WTC11 (cell line): ENCODE data around the gene NPB. TPM values are rescaled to one million over a fixed set of nuclear protein-coding genes. Genes with fewer than 3 reads are reported as not detected.

Experiments
- ATAC-seq: fragments of 200-7000 bp; cut with Tn5 transposase; 2 replicates; pipeline ENCODE4 v1.10.0; 2021; ENCODE audit warnings: mild to moderate bottlenecking, moderate library complexity
- CTCF ChIA-PET: fragments of 300-600 bp; sonication (Branson Sonifier 250); formaldehyde crosslinking; loops from one replicate; lab custom pipeline; 2021; ENCODE audit warnings: antibody characterized with exemption; lab: Charles Lee
- POLR2A ChIA-PET: fragments of 350-600 bp; sonication (Branson Sonifier 250); formaldehyde crosslinking; loops from one replicate; lab custom pipeline; 2021; ENCODE audit warnings: antibody characterized with exemption; lab: Charles Lee
- DNase-seq: peaks from one replicate; pipeline ENCODE4 v3.0.0; 2021; ENCODE audit warnings: low spot score
- H3K27ac Mint-ChIP-seq: 2 replicates; pipeline ENCODE4 v1.8.0; 2021; ENCODE audit warnings: mixed read lengths
- H3K27me3 Mint-ChIP-seq: 2 replicates; pipeline ENCODE4 v1.8.0; 2021; ENCODE audit warnings: low read depth, mild to moderate bottlenecking, moderate library complexity, mixed read lengths
- H3K36me3 Mint-ChIP-seq: 2 replicates; pipeline ENCODE4 v1.8.0; 2021; ENCODE audit warnings: mixed read lengths
- H3K4me1 Mint-ChIP-seq: 2 replicates; pipeline ENCODE4 v1.8.0; 2022; ENCODE audit warnings: mixed read lengths
- H3K4me3 Mint-ChIP-seq: 2 replicates; pipeline ENCODE4 v1.8.0; 2021; ENCODE audit warnings: mild to moderate bottlenecking, moderate library complexity, mixed read lengths
- H3K9me3 Mint-ChIP-seq: 2 replicates; pipeline ENCODE4 v1.8.0; 2021; ENCODE audit warnings: mixed read lengths
- ARID4B ChIP-seq: sonication (generic); formaldehyde crosslinking; IDR thresholded peaks from 2 replicates; pipeline ENCODE4 v1.8.0; 2023; ENCODE audit warnings: missing genetic modification reagents, mild to moderate bottlenecking, borderline replicate concordance
- ATF6 ChIP-seq: sonication (generic); formaldehyde crosslinking; IDR thresholded peaks from 2 replicates; pipeline ENCODE4 v1.8.1; 2023; ENCODE audit warnings: mild to moderate bottlenecking, missing genetic modification reagents
- E2F4 ChIP-seq: sonication (generic); formaldehyde crosslinking; IDR thresholded peaks from 2 replicates; pipeline ENCODE4 v1.8.1; 2022; ENCODE audit warnings: low read depth, mild to moderate bottlenecking, moderate library complexity, missing genetic modification reagents, borderline replicate concordance
- ESRRA ChIP-seq: sonication (generic); formaldehyde crosslinking; IDR thresholded peaks from 2 replicates; pipeline ENCODE4 v1.8.1; 2022; ENCODE audit warnings: mild to moderate bottlenecking, missing genetic modification reagents, borderline replicate concordance
- GABPB1 ChIP-seq: sonication (generic); formaldehyde crosslinking; IDR thresholded peaks from 2 replicates; pipeline ENCODE4 v1.8.1; 2023; ENCODE audit warnings: mild to moderate bottlenecking, missing genetic modification reagents
- GRHL2 ChIP-seq: fragments of 250-450 bp; sonication (Bioruptor Pico); IDR thresholded peaks from 2 replicates; pipeline ENCODE4 v1.8.0; 2022; ENCODE audit warnings: mild to moderate bottlenecking, moderate library complexity; ENCODE audit not compliant: insufficient replicate concordance, severe bottlenecking
- IRF1 ChIP-seq: sonication (generic); formaldehyde crosslinking; IDR thresholded peaks from 2 replicates; pipeline ENCODE4 v1.8.0; 2023; ENCODE audit warnings: missing genetic modification reagents
- KAT7 ChIP-seq: sonication (generic); formaldehyde crosslinking; IDR thresholded peaks from 2 replicates; pipeline ENCODE4 v1.8.1; 2023; ENCODE audit warnings: missing genetic modification reagents, mild to moderate bottlenecking, borderline replicate concordance
- MAX ChIP-seq: sonication (generic); formaldehyde crosslinking; IDR thresholded peaks from 2 replicates; pipeline ENCODE4 v1.8.0; 2022; ENCODE audit warnings: mild to moderate bottlenecking, missing genetic modification reagents
- MXD4 ChIP-seq: fragments of 250-450 bp; sonication (Bioruptor Pico); IDR thresholded peaks from 2 replicates; pipeline ENCODE4 v1.8.0; 2021; ENCODE audit warnings: mild to moderate bottlenecking, moderate library complexity, borderline replicate concordance
- PREB ChIP-seq: sonication (generic); formaldehyde crosslinking; IDR thresholded peaks from 2 replicates; pipeline ENCODE4 v1.8.1; 2022; ENCODE audit warnings: mild to moderate bottlenecking, missing genetic modification reagents, moderate library complexity, borderline replicate concordance
- USF2 ChIP-seq: sonication (generic); formaldehyde crosslinking; IDR thresholded peaks from 2 replicates; pipeline ENCODE4 v1.8.1; 2023; ENCODE audit warnings: mild to moderate bottlenecking, missing genetic modification reagents, moderate library complexity
- ZNF121 ChIP-seq: sonication (generic); formaldehyde crosslinking; IDR thresholded peaks from 2 replicates; pipeline ENCODE4 v1.8.0; 2023; ENCODE audit warnings: missing genetic modification reagents
- ZNF423 ChIP-seq: fragments of 250-450 bp; sonication (Bioruptor Pico); IDR thresholded peaks from 2 replicates; pipeline ENCODE4 v2.1.2; 2022; ENCODE audit warnings: mild to moderate bottlenecking, moderate library complexity
- ZNF671 ChIP-seq: fragments of 250-450 bp; sonication (Bioruptor Pico); IDR thresholded peaks from 2 replicates; pipeline ENCODE4 v1.8.0; 2021; ENCODE audit warnings: mild to moderate bottlenecking
- total RNA-seq: library from RNA; stranded (reverse); gene quantifications from 3 replicates; pipeline ENCODE4 v1.2.3, GENCODE V29; 2021

The NPB gene
- total RNA-seq, 1 experiment from 2014 or later = 1.9 TPM

- ATAC-seq (peak; percentile 4; the same call in 1 of the 2 replicates), DNase-seq (peak; percentile 65)
- ChIA-PET POLR2A (interaction anchor here (0.6 to 2.7 kb wide), 5 partner anchors 9 to 57 kb away, joined by 3 to 11 read pairs (median 4); partner anchors contain the start of gene SIRT7), CTCF (interaction anchor here (0.5 to 3.9 kb wide), 9 partner anchors 33 to 172 kb away, joined by 3 to 21 read pairs (median 7); partner anchors contain the start of genes CENPX, DCXR, LRRC45 and NOTUM)
- Mint-ChIP-seq H3K9me3 (no peaks in the 10 kb centered on the region), H3K27ac (peak overlapping the region; percentile 89)
- TF ChIP-seq ZNF423 (CRISPR knock-in tag) (peak; percentile 92), KAT7 (CRISPR knock-in tag) (peak; percentile 26; the same call in 1 of the 2 replicates), GABPB1 (CRISPR knock-in tag) (peak; percentile 31; the same call in 1 of the 2 replicates), GRHL2 (CRISPR knock-in tag) (no peak), MXD4 (no peak), MAX (CRISPR knock-in tag) (no peak), ARID4B (peak; percentile 13; the same call in 1 of the 2 replicates)
- TF ChIP-seq, all 79 proteins: peak for 4
- H3K4me3 Mint-ChIP-seq = peak overlapping the region; percentile 75
- peaks cover 6% of the 10 kb centered on the region for H3K36me3 Mint-ChIP-seq
- peaks cover 29% of the 10 kb centered on the region for H3K4me1 Mint-ChIP-seq
- H3K27me3 Mint-ChIP-seq = peaks cover 3% of the 10 kb centered on the region; the same call in 1 of the 2 replicates
Observed at GRCh38 chr17:81926451-81927151, 24.6 kb downstream of the NPB start.

- CTCF ChIA-PET = interaction anchor here (0.6 to 3.9 kb wide), 17 partner anchors 9 to 172 kb away, joined by 3 to 21 read pairs (median 4); partner anchors contain the start of genes ASPSCR1, DCXR, NOTUM and PYCR1
- ATAC-seq (no peak), DNase-seq (no peak)
- peaks cover 5% of the 10 kb centered on the region for H3K36me3 Mint-ChIP-seq
- no peaks in the 10 kb centered on the region for H3K9me3 Mint-ChIP-seq
- TF ChIP-seq PREB (CRISPR knock-in tag) = 0 out of 2 replicates have a peak, but pooled peaks have one; percentile 7
- TF ChIP-seq IRF1 (CRISPR knock-in tag) = no peak
- H3K4me1 Mint-ChIP-seq = peaks cover 29% of the 10 kb centered on the region
- peaks cover 3% of the 10 kb centered on the region; the same call in 1 of the 2 replicates for H3K27me3 Mint-ChIP-seq
- no peak overlapping the region for H3K4me3 Mint-ChIP-seq
- POLR2A ChIA-PET = interaction anchor here (0.5 to 2.7 kb wide), 6 partner anchors 10 to 1688 kb away, joined by 3 to 11 read pairs (median 6); partner anchors contain the start of genes PYCR1 and SIRT7
- no peak overlapping the region for H3K27ac Mint-ChIP-seq
Observed at GRCh38 chr17:81927152-81927652, 25.2 kb downstream of the NPB start.

GRCh38 chr17:81927653-81928543 lies 25.9 kb downstream of the NPB start, which contains the start of gene MAFG:
MAFG (minus strand) TSS chr17:81927735; CDS start chr17:81923185, 4,550 bp downstream.
- peak within 1 kb of the TSS; percentile 75 for H3K4me3 Mint-ChIP-seq
- H3K4me1 Mint-ChIP-seq = peaks cover 27% of the 10 kb centered on the region
- DNase-seq (peak; percentile 90), ATAC-seq (peak; percentile 43)
- ChIA-PET CTCF (interaction anchor here (0.6 to 3.9 kb wide), 19 partner anchors 9 to 205 kb away, joined by 3 to 21 read pairs (median 4); partner anchors contain the start of genes ASPSCR1, DCXR, NOTUM and PYCR1), POLR2A (interaction anchor here (0.5 to 2.7 kb wide), 8 partner anchors 9 to 1689 kb away, joined by 3 to 11 read pairs (median 4); partner anchors contain the start of genes PYCR1 and SIRT7)
- no peaks in the 10 kb centered on the region for H3K9me3 Mint-ChIP-seq
- no peak within 1 kb of the TSS for H3K27ac Mint-ChIP-seq
- peaks cover 3% of the 10 kb centered on the region; the same call in 1 of the 2 replicates for H3K27me3 Mint-ChIP-seq
- H3K36me3 Mint-ChIP-seq = peaks cover under 1% of the 10 kb centered on the region
- no peak for TF ChIP-seq ZNF671 (CRISPR knock-in tag)
- peak; percentile 70; the same call in 1 of the 2 replicates for TF ChIP-seq E2F4 (CRISPR knock-in tag)
- peak; percentile 67; the same call in 1 of the 2 replicates for TF ChIP-seq ZNF121 (CRISPR knock-in tag)
- TF ChIP-seq ATF6 (CRISPR knock-in tag) = no peak
- peak; percentile 98 for TF ChIP-seq USF2 (CRISPR knock-in tag)
- TF ChIP-seq ESRRA (CRISPR knock-in tag) = no peak
